C4-2B (cell line): ENCODE measurements around the gene RUSC2.

Source experiments
- CTCF ChIP-seq: fragments of 450-650 bp; conservative IDR thresholded peaks from 2 replicates; pipeline ENCODE4 v1.5.1; 2017; ENCODE audit warnings: mild to moderate bottlenecking
- ZFX ChIP-seq: fragments of 450-650 bp; IDR thresholded peaks from 2 replicates; pipeline ENCODE4 v1.6.1; 2017

- TF ChIP-seq CTCF, result no peak
- TF ChIP-seq ZFX, result no peak
These were observed 28.4 kb downstream of the RUSC2 start for GRCh38 chr9:35518225-35518821.
